HCT116 (cell line): ENCODE results near the gene EMILIN2.

Experiments
- CEBPB ChIP-seq: IDR thresholded peaks from 2 replicates; pipeline ENCODE4 v1.6.1; 2012; ENCODE audit warnings: low read depth
- EZH2 ChIP-seq: fragments of 200-600 bp; sonication (generic); IDR thresholded peaks from 2 replicates; pipeline ENCODE4 v1.6.1; 2017; ENCODE audit warnings: antibody characterized with exemption, mixed run types
- JUND ChIP-seq: IDR thresholded peaks from 2 replicates; pipeline ENCODE4 v1.6.1; 2012
- POLR2A ChIP-seq: IDR thresholded peaks from 2 replicates; pipeline ENCODE4 v1.7.0; 2011; ENCODE audit warnings: borderline replicate concordance; ENCODE audit not compliant: insufficient read depth, insufficient read length; ENCODE audit errors: extremely low read depth
- POLR2AphosphoS5 ChIP-seq: IDR thresholded peaks from 2 replicates; pipeline ENCODE4 v1.6.1; 2011; ENCODE audit warnings: mild to moderate bottlenecking, low read depth, low read length, moderate library complexity
- RAD21 ChIP-seq: IDR thresholded peaks from 2 replicates; pipeline ENCODE4 v1.6.1; 2012; ENCODE audit warnings: low read depth, mild to moderate bottlenecking
- YY1 ChIP-seq: IDR thresholded peaks from 2 replicates; pipeline ENCODE4 v1.6.1; 2011; ENCODE audit warnings: low read length, low read depth, moderate library complexity, mild to moderate bottlenecking; ENCODE audit not compliant: insufficient replicate concordance; ENCODE audit errors: extremely low read depth
- ZBTB33 ChIP-seq: IDR thresholded peaks from 2 replicates; pipeline ENCODE4 v1.6.1; 2011; ENCODE audit warnings: mild to moderate bottlenecking, low read length, moderate library complexity; ENCODE audit not compliant: insufficient replicate concordance; ENCODE audit errors: extremely low read depth
- ZNF274 ChIP-seq: fragments of 200-500 bp; sonication (Bioruptor generic); IDR thresholded peaks from 2 replicates; pipeline ENCODE4 v1.6.1; 2014; ENCODE audit warnings: mild to moderate bottlenecking, low read depth, low read length, inconsistent platforms
- TF ChIP-seq, protein P1 (sequence below), 3 experiments: fragments of 200-600 bp in 1 of 3; sonication (generic) in 1 of 3; IDR thresholded peaks in 2 of 3; conservative IDR thresholded peaks in 1 of 3; 2 replicates each; pipeline ENCODE4 v1.5.1; 2012 to 2017; ENCODE audit warnings: low read depth in 2 of 3, low read length in 2 of 3, antibody characterized with exemption in 1 of 3, borderline replicate concordance in 1 of 3, control low read depth in 1 of 3, mild to moderate bottlenecking in 1 of 3, mixed read lengths in 1 of 3, mixed run types in 1 of 3, moderate library complexity in 1 of 3; ENCODE audit not compliant: insufficient read depth in 1 of 3
- TF ChIP-seq, protein P2 (sequence below): IDR thresholded peaks from 2 replicates; pipeline ENCODE4 v1.6.1; 2012; ENCODE audit warnings: low read depth
- TF ChIP-seq, protein P3 (sequence below): IDR thresholded peaks from 2 replicates; pipeline ENCODE4 v1.6.1; 2012
- TF ChIP-seq, protein P4 (sequence below): IDR thresholded peaks from 2 replicates; pipeline ENCODE4 v1.6.1; 2012

DNA sequence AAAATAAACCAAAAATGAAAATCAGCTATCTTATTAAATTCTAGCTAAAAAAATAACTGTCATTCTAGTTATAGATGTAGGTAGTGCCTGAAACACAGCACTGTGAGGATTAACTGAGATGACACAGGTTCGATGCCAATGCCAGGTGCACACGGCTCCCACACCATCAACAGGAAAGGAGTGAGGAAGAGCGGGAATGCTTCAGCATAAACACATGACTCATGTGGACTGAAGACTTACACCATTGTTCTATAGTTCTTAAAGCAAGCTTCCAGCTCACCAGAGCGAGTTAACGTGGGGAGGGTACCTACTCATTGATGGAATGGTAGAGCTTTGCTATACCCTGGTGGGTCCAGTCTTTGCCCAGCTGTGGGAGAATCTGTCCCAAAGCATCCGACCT, 76.7 kb downstream of the EMILIN2 start:
- TF ChIP-seq POLR2A (no peak), JUND (no peak), ZNF274 (no peak), EZH2 (no peak), POLR2AphosphoS5 (no peak), RAD21 (no peak), CEBPB (no peak), YY1 (no peak), ZBTB33 (no peak)
- TF ChIP-seq, protein P1, sequence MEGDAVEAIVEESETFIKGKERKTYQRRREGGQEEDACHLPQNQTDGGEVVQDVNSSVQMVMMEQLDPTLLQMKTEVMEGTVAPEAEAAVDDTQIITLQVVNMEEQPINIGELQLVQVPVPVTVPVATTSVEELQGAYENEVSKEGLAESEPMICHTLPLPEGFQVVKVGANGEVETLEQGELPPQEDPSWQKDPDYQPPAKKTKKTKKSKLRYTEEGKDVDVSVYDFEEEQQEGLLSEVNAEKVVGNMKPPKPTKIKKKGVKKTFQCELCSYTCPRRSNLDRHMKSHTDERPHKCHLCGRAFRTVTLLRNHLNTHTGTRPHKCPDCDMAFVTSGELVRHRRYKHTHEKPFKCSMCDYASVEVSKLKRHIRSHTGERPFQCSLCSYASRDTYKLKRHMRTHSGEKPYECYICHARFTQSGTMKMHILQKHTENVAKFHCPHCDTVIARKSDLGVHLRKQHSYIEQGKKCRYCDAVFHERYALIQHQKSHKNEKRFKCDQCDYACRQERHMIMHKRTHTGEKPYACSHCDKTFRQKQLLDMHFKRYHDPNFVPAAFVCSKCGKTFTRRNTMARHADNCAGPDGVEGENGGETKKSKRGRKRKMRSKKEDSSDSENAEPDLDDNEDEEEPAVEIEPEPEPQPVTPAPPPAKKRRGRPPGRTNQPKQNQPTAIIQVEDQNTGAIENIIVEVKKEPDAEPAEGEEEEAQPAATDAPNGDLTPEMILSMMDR (IDR thresholded peaks at IDR 0.05 in 2 of 3, conservative IDR thresholded peaks at IDR 0.05 in 1 of 3; ENCODE audit: borderline replicate concordance in 1 of 3, insufficient read depth in 1 of 3, low read depth in 2 of 3, low read length in 2 of 3) = no peak
- TF ChIP-seq, protein P2, sequence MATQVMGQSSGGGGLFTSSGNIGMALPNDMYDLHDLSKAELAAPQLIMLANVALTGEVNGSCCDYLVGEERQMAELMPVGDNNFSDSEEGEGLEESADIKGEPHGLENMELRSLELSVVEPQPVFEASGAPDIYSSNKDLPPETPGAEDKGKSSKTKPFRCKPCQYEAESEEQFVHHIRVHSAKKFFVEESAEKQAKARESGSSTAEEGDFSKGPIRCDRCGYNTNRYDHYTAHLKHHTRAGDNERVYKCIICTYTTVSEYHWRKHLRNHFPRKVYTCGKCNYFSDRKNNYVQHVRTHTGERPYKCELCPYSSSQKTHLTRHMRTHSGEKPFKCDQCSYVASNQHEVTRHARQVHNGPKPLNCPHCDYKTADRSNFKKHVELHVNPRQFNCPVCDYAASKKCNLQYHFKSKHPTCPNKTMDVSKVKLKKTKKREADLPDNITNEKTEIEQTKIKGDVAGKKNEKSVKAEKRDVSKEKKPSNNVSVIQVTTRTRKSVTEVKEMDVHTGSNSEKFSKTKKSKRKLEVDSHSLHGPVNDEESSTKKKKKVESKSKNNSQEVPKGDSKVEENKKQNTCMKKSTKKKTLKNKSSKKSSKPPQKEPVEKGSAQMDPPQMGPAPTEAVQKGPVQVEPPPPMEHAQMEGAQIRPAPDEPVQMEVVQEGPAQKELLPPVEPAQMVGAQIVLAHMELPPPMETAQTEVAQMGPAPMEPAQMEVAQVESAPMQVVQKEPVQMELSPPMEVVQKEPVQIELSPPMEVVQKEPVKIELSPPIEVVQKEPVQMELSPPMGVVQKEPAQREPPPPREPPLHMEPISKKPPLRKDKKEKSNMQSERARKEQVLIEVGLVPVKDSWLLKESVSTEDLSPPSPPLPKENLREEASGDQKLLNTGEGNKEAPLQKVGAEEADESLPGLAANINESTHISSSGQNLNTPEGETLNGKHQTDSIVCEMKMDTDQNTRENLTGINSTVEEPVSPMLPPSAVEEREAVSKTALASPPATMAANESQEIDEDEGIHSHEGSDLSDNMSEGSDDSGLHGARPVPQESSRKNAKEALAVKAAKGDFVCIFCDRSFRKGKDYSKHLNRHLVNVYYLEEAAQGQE = no peak
- TF ChIP-seq, protein P3, sequence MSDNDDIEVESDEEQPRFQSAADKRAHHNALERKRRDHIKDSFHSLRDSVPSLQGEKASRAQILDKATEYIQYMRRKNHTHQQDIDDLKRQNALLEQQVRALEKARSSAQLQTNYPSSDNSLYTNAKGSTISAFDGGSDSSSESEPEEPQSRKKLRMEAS = no peak
- TF ChIP-seq, protein P4, sequence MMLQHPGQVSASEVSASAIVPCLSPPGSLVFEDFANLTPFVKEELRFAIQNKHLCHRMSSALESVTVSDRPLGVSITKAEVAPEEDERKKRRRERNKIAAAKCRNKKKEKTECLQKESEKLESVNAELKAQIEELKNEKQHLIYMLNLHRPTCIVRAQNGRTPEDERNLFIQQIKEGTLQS = no peak
